ENCODE data around the gene MAP3K10. TPM values are rescaled to one million over a fixed set of nuclear protein-coding genes. Genes with fewer than 3 reads are reported as not detected.
A peak's percentile ranks its signal among the peaks of the same experiment; 100 is the strongest.

The MAP3K10 gene
- total RNA-seq, 1 experiment from 2014 or later, result 11.8 TPM

DNA sequence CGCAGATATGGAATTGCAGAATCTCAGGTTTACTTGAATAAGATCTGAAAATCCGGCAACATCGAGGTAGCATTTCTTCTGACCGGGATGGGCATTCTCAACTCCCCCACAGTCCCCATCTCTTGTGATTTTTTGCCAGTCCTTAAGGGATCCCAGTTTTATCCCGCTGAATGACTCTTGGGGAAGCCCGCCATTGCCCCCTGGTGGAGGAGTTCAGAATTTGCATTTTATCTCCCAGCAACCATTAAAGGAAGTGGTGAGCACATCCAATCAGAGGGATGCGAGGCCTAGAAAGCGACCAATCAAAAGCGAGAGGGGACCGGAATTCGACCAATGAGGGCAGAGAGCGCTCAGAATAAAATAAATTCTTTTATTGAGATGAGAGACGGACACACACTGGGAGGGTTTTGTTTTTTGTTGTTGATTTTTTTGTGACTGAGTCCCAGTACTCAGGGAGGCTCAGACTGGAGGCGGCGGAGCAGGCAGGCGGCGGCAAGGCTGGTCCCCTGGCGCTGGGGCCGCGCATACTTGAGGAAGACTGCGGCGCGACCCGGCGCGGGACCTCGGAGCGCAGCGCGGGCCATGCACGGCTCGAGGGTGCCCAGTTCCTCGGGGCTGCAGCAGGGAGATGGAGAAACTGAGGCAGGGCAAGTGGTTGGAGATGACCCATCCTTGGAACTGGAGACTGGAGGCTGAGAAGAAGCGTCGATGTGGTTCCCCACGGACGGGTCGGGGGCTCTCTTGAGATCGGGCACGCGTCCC, 30.8 kb downstream of the MAP3K10 start:
- TF ChIP-seq, protein P1, sequence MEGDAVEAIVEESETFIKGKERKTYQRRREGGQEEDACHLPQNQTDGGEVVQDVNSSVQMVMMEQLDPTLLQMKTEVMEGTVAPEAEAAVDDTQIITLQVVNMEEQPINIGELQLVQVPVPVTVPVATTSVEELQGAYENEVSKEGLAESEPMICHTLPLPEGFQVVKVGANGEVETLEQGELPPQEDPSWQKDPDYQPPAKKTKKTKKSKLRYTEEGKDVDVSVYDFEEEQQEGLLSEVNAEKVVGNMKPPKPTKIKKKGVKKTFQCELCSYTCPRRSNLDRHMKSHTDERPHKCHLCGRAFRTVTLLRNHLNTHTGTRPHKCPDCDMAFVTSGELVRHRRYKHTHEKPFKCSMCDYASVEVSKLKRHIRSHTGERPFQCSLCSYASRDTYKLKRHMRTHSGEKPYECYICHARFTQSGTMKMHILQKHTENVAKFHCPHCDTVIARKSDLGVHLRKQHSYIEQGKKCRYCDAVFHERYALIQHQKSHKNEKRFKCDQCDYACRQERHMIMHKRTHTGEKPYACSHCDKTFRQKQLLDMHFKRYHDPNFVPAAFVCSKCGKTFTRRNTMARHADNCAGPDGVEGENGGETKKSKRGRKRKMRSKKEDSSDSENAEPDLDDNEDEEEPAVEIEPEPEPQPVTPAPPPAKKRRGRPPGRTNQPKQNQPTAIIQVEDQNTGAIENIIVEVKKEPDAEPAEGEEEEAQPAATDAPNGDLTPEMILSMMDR (IDR thresholded peaks at IDR 0.05; ENCODE audit: insufficient read depth in 1 of 2, low read depth in 1 of 2, low read length in 1 of 2, severe bottlenecking in 1 of 2, unreplicated experiment in 1 of 2), result peak; percentile 78 to 91
- DNase-seq, result peak; percentile 83 to 88
- H3K36me3 ChIP-seq (ENCODE audit: control insufficient read depth, insufficient read depth, low read length), result no peaks in the 10 kb centered on the region
- no peaks in the 10 kb centered on the region for H3K9me3 ChIP-seq
- Mint-ChIP-seq H3K36me3 (ENCODE audit: insufficient read depth, unreplicated experiment) (peaks cover 25% of the 10 kb centered on the region), H3K27ac (ENCODE audit: unreplicated experiment) (no peak overlapping the region), H3K9me3 (ENCODE audit: unreplicated experiment) (peaks cover 10% of the 10 kb centered on the region), H3K4me1 (ENCODE audit: low read depth, unreplicated experiment) (peaks cover 16% of the 10 kb centered on the region), H3K4me3 (ENCODE audit: unreplicated experiment) (peak overlapping the region; percentile 9), H3K27me3 (ENCODE audit: insufficient read depth, unreplicated experiment) (peaks cover 10% of the 10 kb centered on the region)
- no peaks in the 10 kb centered on the region for H3K27me3 ChIP-seq (replicated peaks; ENCODE audit: control insufficient read depth, insufficient read depth, low read length)
- POLR2A ChIA-PET, result no interaction called here
- no TSS peak for BruUV-seq (replicated peaks)
- CTCF ChIA-PET, result no interaction called here
- intact Hi-C loops (cut with micrococcal nuclease; ENCODE audit: unreplicated experiment), result loop anchor here (1.0 to 5.0 kb wide), 3 partner anchors 65 to 251 kb away; partner anchors contain the start of gene PSMC4
- no peak overlapping the region for H3K4me3 ChIP-seq (ENCODE audit: low read depth, low read length)
- H3K4me1 ChIP-seq, result peaks cover 14% of the 10 kb centered on the region; the same call in 1 of the 2 replicates

DNA sequence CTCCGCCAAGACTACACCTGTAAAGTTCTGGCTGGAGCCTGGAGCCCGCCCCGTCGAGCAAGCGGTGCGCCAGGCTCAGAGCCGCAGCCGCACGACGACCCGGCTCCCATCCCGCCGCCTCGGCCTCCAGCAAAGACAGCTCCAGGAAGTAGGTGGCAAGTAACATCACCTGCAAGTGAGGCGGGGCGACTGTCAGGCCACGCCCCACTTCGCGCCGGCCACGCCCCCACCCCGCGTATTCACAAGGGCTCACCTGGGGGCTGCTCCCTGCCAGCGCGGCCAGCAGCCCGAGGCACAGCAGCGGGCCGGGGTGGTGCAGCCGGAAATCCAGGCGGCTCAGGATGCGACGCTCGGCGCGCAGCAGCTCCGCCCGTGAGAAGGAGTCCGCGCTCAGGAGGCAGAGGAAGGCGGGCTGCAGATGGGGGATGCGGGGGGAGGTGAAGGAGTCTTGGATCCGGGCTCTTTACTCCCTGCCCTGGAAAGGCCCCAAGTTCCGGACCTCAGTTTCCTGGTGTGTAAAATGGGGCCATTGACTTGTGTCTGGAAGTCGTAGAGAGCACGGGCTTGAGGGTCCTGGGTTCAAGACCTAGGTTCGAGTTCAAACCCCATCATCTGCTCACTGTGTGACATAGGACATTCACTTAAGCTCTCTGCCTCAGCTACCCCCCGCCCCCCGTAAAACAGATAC, 32.1 kb downstream of the MAP3K10 start:
- Histone ChIP-seq H3K4me1 (peaks cover 14% of the 10 kb centered on the region; the same call in 1 of the 2 replicates), H3K4me3 (ENCODE audit: low read depth, low read length) (no peak overlapping the region), H3K27me3 (replicated peaks; ENCODE audit: control insufficient read depth, insufficient read depth, low read length) (no peaks in the 10 kb centered on the region), H3K36me3 (ENCODE audit: control insufficient read depth, insufficient read depth, low read length) (no peaks in the 10 kb centered on the region), H3K9me3 (no peaks in the 10 kb centered on the region)
- Mint-ChIP-seq H3K27ac (ENCODE audit: unreplicated experiment) (no peak overlapping the region), H3K27me3 (ENCODE audit: insufficient read depth, unreplicated experiment) (peaks cover 10% of the 10 kb centered on the region), H3K4me3 (ENCODE audit: unreplicated experiment) (no peak overlapping the region), H3K36me3 (ENCODE audit: insufficient read depth, unreplicated experiment) (peaks cover 25% of the 10 kb centered on the region), H3K9me3 (ENCODE audit: unreplicated experiment) (peaks cover 10% of the 10 kb centered on the region), H3K4me1 (ENCODE audit: low read depth, unreplicated experiment) (peaks cover 19% of the 10 kb centered on the region)
- intact Hi-C loops (cut with micrococcal nuclease; ENCODE audit: unreplicated experiment), result loop anchor here (5.0 kb wide), 1 partner anchor 66 kb away; no protein-coding TSS in a partner anchor
- TF ChIP-seq, protein P1 (IDR thresholded peaks at IDR 0.05; ENCODE audit: insufficient read depth in 1 of 2, low read depth in 1 of 2, low read length in 1 of 2, severe bottlenecking in 1 of 2, unreplicated experiment in 1 of 2), result no peak
- BruUV-seq (replicated peaks), result no TSS peak
- DNase-seq, result no peak
- ChIA-PET POLR2A (no interaction called here), CTCF (no interaction called here)

DNA sequence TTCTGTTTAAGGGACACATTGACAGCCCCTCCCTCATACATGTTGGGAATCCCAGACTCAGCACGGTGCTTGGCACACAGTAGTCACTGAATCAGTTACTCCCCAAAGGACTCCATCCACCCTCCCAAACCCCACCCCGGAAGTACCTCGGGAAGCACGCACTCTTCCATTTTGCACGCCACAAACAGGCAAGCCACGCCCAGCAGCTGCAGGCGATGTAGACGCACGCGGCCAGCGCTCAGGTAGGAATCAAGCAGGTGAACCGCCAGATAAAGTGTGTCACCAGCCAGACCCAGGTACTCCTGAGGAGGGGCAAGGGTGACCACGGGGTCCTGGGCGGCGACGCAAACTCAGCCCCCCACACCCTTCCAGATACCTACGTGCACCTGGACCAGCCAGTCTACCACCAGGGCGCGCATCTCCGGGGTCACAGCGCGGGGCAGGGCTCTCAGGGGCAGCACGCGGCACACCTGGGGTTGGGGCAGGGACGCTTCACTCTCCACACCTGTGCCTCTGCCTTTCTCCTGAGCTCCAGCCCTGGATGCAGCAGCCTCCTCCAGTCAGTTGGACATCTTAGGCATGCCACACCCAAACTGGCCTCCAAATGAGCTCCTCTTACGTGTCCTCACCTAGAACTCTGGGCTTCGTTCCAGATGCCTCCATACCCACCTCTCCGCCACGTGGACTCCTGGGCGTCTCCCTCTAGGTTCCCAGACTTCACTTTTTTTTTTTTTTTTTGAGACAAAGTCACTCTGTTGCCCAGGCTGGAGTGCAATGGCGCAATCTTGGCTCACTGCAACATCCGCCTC, 33.3 kb downstream of the MAP3K10 start:
- no peaks in the 10 kb centered on the region for H3K27me3 ChIP-seq (replicated peaks; ENCODE audit: control insufficient read depth, insufficient read depth, low read length)
- peaks cover 19% of the 10 kb centered on the region for H3K4me1 Mint-ChIP-seq (ENCODE audit: low read depth, unreplicated experiment)
- no TSS peak for BruUV-seq (replicated peaks)
- no peaks in the 10 kb centered on the region for H3K9me3 ChIP-seq
- TF ChIP-seq, protein P1 (IDR thresholded peaks at IDR 0.05; ENCODE audit: insufficient read depth in 1 of 2, low read depth in 1 of 2, low read length in 1 of 2, severe bottlenecking in 1 of 2, unreplicated experiment in 1 of 2), result no peak
- no peak overlapping the region for H3K4me3 Mint-ChIP-seq (ENCODE audit: unreplicated experiment)
- H3K4me1 ChIP-seq, result peaks cover 14% of the 10 kb centered on the region; the same call in 1 of the 2 replicates
- intact Hi-C loops (cut with micrococcal nuclease; ENCODE audit: unreplicated experiment), result loop anchor here (5.0 kb wide), 1 partner anchor 67 kb away; no protein-coding TSS in a partner anchor
- ChIA-PET CTCF (interaction anchor here (1.0 kb wide), 1 partner anchor 9 kb away, joined by 3 read pairs; no protein-coding TSS in a partner anchor), POLR2A (no interaction called here)
- H3K27me3 Mint-ChIP-seq (ENCODE audit: insufficient read depth, unreplicated experiment), result peaks cover 10% of the 10 kb centered on the region
- H3K36me3 ChIP-seq (ENCODE audit: control insufficient read depth, insufficient read depth, low read length), result no peaks in the 10 kb centered on the region
- peaks cover 10% of the 10 kb centered on the region for H3K9me3 Mint-ChIP-seq (ENCODE audit: unreplicated experiment)
- peaks cover 25% of the 10 kb centered on the region for H3K36me3 Mint-ChIP-seq (ENCODE audit: insufficient read depth, unreplicated experiment)
- no peak overlapping the region for H3K27ac Mint-ChIP-seq (ENCODE audit: unreplicated experiment)
- DNase-seq, result no peak
- H3K4me3 ChIP-seq (ENCODE audit: low read depth, low read length), result no peak overlapping the region

All from Caco-2 (cell line).